Ascending aorta (tissue), 2 donors: ENCODE measurements around the gene KIF1A. TPM values are rescaled to one million over a fixed set of nuclear protein-coding genes. Genes with fewer than 3 reads are reported as not detected.
"Not testable (repeated sequence)": the region's sequence is repeated elsewhere in the genome, so short reads cannot be mapped to it uniquely, and the experiment has no call there.

Experiments
- DNase-seq, 2 donors: peaks; one replicate each; pipeline ENCODE4 v3.0.0-alpha.2; 2019; ENCODE audit warnings: low spot score in 2 of 2
- H3K27ac ChIP-seq, 2 donors: fragments of 200-600 bp; sonication (generic); one replicate each; pipeline ENCODE4 v1.5.1; 2016 to 2017; ENCODE audit warnings: mild to moderate bottlenecking in 1 of 2
- H3K27me3 ChIP-seq: fragments of 200-600 bp; sonication (generic); one replicate; pipeline ENCODE4 v1.5.1; 2017
- H3K36me3 ChIP-seq, 2 donors: fragments of 200-600 bp; sonication (generic); one replicate each; pipeline ENCODE4 v1.5.1; 2016
- H3K4me1 ChIP-seq, 2 donors: fragments of 200-600 bp; sonication (generic); one replicate each; pipeline ENCODE4 v1.5.1; 2016 to 2017; ENCODE audit warnings: mild to moderate bottlenecking in 1 of 2
- H3K4me3 ChIP-seq, 2 donors: fragments of 200-600 bp; sonication (generic); one replicate each; pipeline ENCODE4 v1.5.1; 2016 to 2017; ENCODE audit warnings: mild to moderate bottlenecking in 1 of 2
- H3K9me3 ChIP-seq, 2 donors: fragments of 200-600 bp; sonication (generic); one replicate each; pipeline ENCODE4 v1.5.1; 2016
- CTCF ChIP-seq, 3 experiments: fragments of 200-600 bp in 2 of 3; fragments of 450-650 bp in 1 of 3; sonication (generic) in 2 of 3; IDR thresholded peaks; one replicate each; pipeline ENCODE4 v1.5.1; 2016 to 2019; ENCODE audit warnings: antibody characterized with exemption in 3 of 3, mild to moderate bottlenecking in 1 of 3, moderate library complexity in 1 of 3
- intact Hi-C: fragments of 100-400 bp; cut with DNase I; formaldehyde crosslinking; loops from one replicate; pipeline ENCODE4 v1.15.1; 2023
- total RNA-seq: library from RNA; depleted of rRNA; stranded (reverse); fragments of >200 nt; gene quantifications from one replicate; pipeline ENCODE4 v1.1.0, GENCODE V29; 2016

KIF1A gene
- total RNA-seq, 1 donor from 2014 or later: 0.11 TPM

- H3K4me3 ChIP-seq: no peak overlapping the region
- H3K36me3 ChIP-seq: no peaks in the 10 kb centered on the region
- intact Hi-C loops: no loop called here
These were observed 118.8 kb downstream of the KIF1A start for GRCh38 chr2:240701091-240701735.

GRCh38 chr2:240700616-240701015, 119.4 kb downstream of the KIF1A start:
- H3K4me3 ChIP-seq, H3K27ac ChIP-seq, DNase-seq, intact Hi-C loops, H3K4me1 ChIP-seq, H3K36me3 ChIP-seq, H3K27me3 ChIP-seq, H3K9me3 ChIP-seq: not testable (repeated sequence)

More at GRCh38 chr2:240701091-240701735, 118.8 kb downstream of the KIF1A start:
- H3K9me3 ChIP-seq: no peaks in the 10 kb centered on the region
- peaks cover 4% of the 10 kb centered on the region for H3K27me3 ChIP-seq
- no peaks in the 10 kb centered on the region for H3K4me1 ChIP-seq
- TF ChIP-seq CTCF (IDR thresholded peaks at IDR 0.05): no peak
- no peak for DNase-seq
- H3K27ac ChIP-seq: no peak overlapping the region

- H3K36me3 ChIP-seq, H3K9me3 ChIP-seq, H3K4me3 ChIP-seq, DNase-seq, H3K4me1 ChIP-seq, H3K27me3 ChIP-seq, H3K27ac ChIP-seq, intact Hi-C loops: not testable (repeated sequence)
These were observed 120.2 kb downstream of the KIF1A start for GRCh38 chr2:240699835-240700234.

GRCh38 chr2:240698852-240699561, 121.0 kb downstream of the KIF1A start:
- not testable (repeated sequence) for DNase-seq, H3K36me3 ChIP-seq

GRCh38 chr2:240696469-240696868, 123.5 kb downstream of the KIF1A start:
- H3K36me3 ChIP-seq, H3K4me3 ChIP-seq, H3K27ac ChIP-seq, H3K9me3 ChIP-seq, H3K4me1 ChIP-seq, intact Hi-C loops, H3K27me3 ChIP-seq: not testable (repeated sequence)
- DNase-seq: peak in 1 of 2 donors; percentile 5

More at GRCh38 chr2:240698852-240699561, 121.0 kb downstream of the KIF1A start:
- H3K4me1 ChIP-seq, H3K27me3 ChIP-seq, intact Hi-C loops, H3K27ac ChIP-seq, H3K9me3 ChIP-seq, H3K4me3 ChIP-seq: not testable (repeated sequence)

- intact Hi-C loops, DNase-seq, H3K4me3 ChIP-seq, H3K27ac ChIP-seq, H3K9me3 ChIP-seq, H3K4me1 ChIP-seq, H3K36me3 ChIP-seq, H3K27me3 ChIP-seq: not testable (repeated sequence)
These were observed 124.4 kb downstream of the KIF1A start for GRCh38 chr2:240695593-240695992.

- H3K36me3 ChIP-seq, H3K27ac ChIP-seq, H3K27me3 ChIP-seq, H3K4me3 ChIP-seq, H3K9me3 ChIP-seq, intact Hi-C loops, H3K4me1 ChIP-seq, DNase-seq: not testable (repeated sequence)
These were observed 125.7 kb downstream of the KIF1A start for GRCh38 chr2:240694304-240694703.

GRCh38 chr2:240692583-240693561, 127.1 kb downstream of the KIF1A start:
- H3K4me3 ChIP-seq, H3K27me3 ChIP-seq, intact Hi-C loops, H3K36me3 ChIP-seq, H3K4me1 ChIP-seq, H3K27ac ChIP-seq, H3K9me3 ChIP-seq, DNase-seq: not testable (repeated sequence)

- H3K27ac ChIP-seq, intact Hi-C loops, H3K36me3 ChIP-seq, H3K27me3 ChIP-seq, H3K9me3 ChIP-seq, H3K4me1 ChIP-seq, H3K4me3 ChIP-seq, DNase-seq: not testable (repeated sequence)
These were observed 128.2 kb downstream of the KIF1A start, which contains the start of gene AQP12A for GRCh38 chr2:240691631-240692420. Gene AQP12A (plus strand): TSS chr2:240691866. CDS start chr2:240691914, 48 bp downstream.

- H3K27me3 ChIP-seq, intact Hi-C loops, H3K27ac ChIP-seq, H3K4me3 ChIP-seq, H3K4me1 ChIP-seq, DNase-seq, H3K9me3 ChIP-seq, H3K36me3 ChIP-seq: not testable (repeated sequence)
These were observed 129.0 kb downstream of the KIF1A start for GRCh38 chr2:240691075-240691427.

- H3K27me3 ChIP-seq, H3K36me3 ChIP-seq, H3K4me1 ChIP-seq, H3K9me3 ChIP-seq, DNase-seq, H3K4me3 ChIP-seq, intact Hi-C loops, H3K27ac ChIP-seq: not testable (repeated sequence)
These were observed 129.5 kb downstream of the KIF1A start for GRCh38 chr2:240690421-240691074.
